HG03520 (cell line): ENCODE measurements around the gene MAPKAPK3.
"Not testable (repeated sequence)": the region's sequence is repeated elsewhere in the genome, so short reads cannot be mapped to it uniquely, and the experiment has no call there.

ENCODE experiments used
- ATAC-seq: cut with Tn5 transposase; IDR thresholded peaks from one replicate; pipeline ENCODE4 v1.9.1; 2021; ENCODE audit warnings: mild to moderate bottlenecking, moderate library complexity; ENCODE audit not compliant: unreplicated experiment

The MAPKAPK3 gene

DNA sequence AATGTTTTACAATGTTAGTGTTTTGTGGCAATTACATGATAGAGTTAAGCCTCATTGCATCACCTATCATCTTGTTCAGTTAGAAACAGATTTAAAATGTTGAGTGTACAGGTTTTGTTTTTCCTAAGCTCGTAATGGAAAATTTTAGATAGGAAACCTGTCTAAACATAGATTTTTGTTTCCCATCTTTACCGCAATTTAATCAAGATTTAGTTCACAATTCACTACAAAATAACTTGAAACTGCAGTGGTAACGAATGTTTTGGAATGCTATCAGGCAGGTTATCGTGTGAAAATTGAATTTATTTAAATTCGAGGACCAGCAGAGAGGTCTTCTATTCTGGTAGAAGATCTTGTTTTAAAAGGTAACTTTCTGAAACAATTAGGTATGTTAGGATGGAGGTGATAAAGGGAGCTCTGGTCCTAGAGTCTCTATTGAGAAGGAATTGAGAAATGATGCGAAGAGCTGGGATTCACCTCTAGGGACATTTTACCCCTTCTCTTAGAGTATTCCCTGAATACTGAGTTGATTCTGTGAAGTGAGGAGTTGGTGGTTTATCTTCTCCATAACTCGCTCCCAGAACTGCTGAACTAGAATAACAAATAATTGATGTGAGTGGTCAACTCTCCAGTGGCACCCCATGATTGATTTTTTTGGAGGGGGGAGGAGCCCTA is 59.2 kb downstream of the MAPKAPK3 start:
- no peak for ATAC-seq

DNA sequence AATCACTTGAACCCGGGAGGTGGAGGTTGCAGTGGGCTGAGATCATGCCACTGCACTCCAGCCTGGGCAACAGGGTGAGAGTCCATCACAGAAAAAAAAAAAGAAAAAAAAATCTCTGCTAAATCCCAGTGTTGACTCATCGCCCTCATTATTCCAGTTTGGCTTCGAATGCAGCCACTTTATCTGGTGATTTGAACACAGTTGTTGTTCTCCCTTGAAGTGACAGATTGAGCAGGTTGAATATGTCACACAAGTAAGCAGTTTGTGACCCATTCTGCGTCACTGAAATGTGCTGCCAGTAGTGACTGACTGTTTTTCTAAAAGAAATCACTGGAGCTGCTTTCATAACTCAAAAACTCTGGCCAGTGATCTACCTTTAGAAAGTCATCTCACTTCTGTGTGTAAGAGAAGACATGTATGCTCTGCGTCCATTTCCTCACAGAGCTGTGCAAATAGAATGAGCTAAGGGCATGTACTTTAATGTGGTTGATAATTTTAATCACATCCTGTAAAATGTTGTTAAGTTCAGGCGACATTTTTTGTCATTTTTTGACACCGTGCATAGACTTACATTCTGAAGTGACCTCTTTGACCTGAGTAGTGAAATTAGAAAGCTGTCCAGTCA is 70.3 kb downstream of the MAPKAPK3 start:
- ATAC-seq: no peak

DNA sequence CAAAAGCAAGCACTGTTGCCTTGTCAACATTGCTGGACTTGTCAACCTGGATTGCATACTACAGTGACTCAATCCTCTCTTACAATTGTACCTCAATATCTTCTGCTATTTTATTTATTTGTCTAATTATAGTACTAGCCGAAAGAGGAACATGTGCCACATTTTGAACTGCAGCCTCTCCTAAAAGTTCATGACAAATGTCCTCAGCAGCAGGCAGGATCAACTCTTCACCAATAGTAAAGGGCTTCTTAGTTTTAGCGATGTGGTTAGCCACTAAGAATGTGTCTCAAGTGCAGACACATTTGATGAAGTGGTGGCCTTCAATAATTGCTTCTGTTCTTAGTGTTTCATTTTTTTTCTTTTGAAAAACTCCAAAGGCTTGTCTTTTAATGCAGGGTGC is 71.0 kb downstream of the MAPKAPK3 start:
- no peak for ATAC-seq

DNA sequence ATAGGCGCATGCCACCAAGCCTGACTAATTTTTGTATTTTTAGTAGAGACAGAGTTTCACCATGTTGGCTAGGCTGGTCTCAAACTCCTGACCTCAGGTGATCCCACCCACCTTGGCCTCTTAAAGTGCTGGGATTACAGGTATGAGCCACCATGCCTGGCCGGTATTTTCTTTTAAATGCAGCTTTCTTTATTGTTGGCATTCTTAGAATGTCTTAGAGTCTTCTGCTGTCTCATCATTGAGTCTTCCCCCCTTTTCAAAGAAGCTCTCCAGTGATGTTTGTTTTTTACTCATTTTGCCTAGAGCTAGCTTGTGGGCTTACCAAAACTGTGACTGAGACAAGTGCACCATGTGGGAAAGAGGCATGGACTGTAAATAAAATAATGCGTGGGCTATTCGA is 71.7 kb downstream of the MAPKAPK3 start:
- not testable (repeated sequence) for ATAC-seq

DNA sequence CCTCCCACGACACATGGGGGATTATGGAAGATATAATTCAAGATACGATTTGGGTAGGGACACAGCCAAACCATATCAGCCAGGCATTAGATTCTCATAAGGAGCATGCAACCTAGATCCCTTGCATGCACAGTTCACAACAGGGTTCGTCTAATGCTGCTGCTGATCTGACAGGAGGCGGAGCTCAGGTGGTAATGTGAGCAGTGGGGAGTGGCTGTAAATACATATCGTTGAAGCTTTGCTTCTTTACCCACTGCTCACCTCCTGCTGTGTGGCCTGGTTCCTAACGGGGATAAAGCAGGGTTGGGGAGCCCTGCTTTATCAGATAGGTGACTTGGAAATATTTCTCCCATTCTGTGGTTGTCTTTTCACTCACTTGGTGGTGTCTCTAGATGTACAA is 72.6 kb downstream of the MAPKAPK3 start:
- no peak for ATAC-seq

DNA sequence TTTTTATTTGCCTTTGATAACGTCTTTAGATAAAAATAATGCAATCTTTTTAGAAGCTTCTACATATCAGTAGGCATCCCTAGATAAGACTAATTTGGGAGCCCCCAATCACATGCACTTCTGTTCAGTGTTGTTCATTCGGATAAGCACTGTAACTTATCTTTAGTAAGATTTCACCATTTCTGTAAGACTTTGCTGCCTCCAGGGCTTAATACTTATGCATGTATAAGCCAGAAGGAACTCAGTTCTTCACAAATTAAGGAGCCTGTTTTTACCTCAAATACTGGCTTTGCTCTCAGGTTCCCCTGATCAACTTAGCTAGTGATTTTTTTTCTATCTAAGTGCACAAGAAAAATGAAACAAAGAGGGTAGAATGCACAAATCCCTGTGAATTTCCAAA is 78.1 kb downstream of the MAPKAPK3 start:
- ATAC-seq: no peak

DNA sequence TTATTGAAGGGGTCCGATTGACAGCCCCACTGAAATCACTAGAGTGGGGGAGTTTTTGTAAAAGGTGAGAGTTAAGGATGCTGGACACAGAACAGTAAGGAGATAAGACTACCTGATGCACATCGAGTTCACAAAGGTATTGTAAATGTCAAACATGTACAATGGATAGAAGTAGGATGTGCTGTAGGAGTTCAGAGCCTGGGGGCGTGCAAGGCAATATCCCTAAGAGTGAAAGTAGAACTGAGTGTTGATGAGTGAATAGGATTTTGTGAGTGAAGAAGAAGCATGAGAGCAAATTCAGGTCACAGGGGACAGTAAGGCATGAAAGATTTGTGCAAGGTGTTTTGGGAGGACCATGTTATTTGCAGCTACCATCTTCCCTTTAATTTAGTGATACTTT is 79.3 kb downstream of the MAPKAPK3 start:
- no peak for ATAC-seq

DNA sequence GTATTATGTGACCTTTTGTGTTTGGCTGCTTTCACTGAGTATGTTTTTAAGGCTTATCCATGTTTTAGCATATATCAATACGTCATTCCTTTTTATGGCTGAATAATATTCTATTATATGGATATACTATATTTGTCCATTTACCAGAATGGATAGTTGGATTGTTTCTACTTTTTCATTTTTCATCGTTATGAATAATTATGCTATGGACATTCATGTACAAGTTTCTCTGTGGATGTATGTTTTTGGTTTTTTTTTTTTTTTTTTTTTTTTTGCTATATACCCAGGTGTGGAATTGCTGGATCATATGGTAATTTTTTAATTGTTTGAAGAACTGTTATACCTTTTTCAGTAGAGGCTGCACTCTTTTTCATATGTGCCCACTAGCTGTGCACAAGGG is 81.3 kb downstream of the MAPKAPK3 start:
- ATAC-seq: no peak
